Lower leg skin (tissue), 4 donors: Measurements from ENCODE around the gene C9orf50. TPM values are rescaled to one million over a fixed set of nuclear protein-coding genes. Genes with fewer than 3 reads are reported as not detected.
A peak's percentile ranks its signal among the peaks of the same experiment; 100 is the strongest.
"Not testable (repeated sequence)": the region's sequence is repeated elsewhere in the genome, so short reads cannot be mapped to it uniquely, and the experiment has no call there.

ENCODE experiments used
- DNase-seq, 2 donors: peaks; one replicate each; pipeline ENCODE4 v3.0.0-alpha.2; 2019; ENCODE audit warnings: low spot score in 2 of 2
- H3K4me3 ChIP-seq: fragments of 200-600 bp; sonication (generic); 2 replicates; pipeline ENCODE4 v1.5.1; 2017; ENCODE audit warnings: mild to moderate bottlenecking, low read depth; ENCODE audit not compliant: poor library complexity, severe bottlenecking
- POLR2A ChIP-seq, 2 donors: fragments of 450-650 bp; IDR thresholded peaks; one replicate each; pipeline ENCODE4 v1.6.1; 2016 to 2017; ENCODE audit warnings: antibody characterized with exemption in 2 of 2, mild to moderate bottlenecking in 1 of 2, moderate library complexity in 1 of 2
- WGBS, 2 donors: methylation state at CpG; one replicate each; pipeline ENCODE4 v1.1.5; 2018; 5-methylcytosine and 5-hydroxymethylcytosine counted together
- intact Hi-C: fragments of 100-400 bp; cut with DNase I; formaldehyde crosslinking; loops from one replicate; pipeline ENCODE4 v1.15.0; 2023; ENCODE audit warnings: low total_unique reads
- total RNA-seq, 4 donors: library from RNA; depleted of rRNA; stranded (reverse); fragments of >200 nt; gene quantifications; one replicate each; pipeline ENCODE4 v1.1.0, GENCODE V29; 2016
- TF ChIP-seq, protein P1 (sequence below), 3 donors: fragments of 450-650 bp; IDR thresholded peaks; one replicate each; pipeline ENCODE4 v1.5.1; 2016; ENCODE audit warnings: antibody characterized with exemption in 3 of 3, mild to moderate bottlenecking in 3 of 3, moderate library complexity in 2 of 3

Gene C9orf50
- total RNA-seq, 4 donors from 2014 or later: not detected

DNA sequence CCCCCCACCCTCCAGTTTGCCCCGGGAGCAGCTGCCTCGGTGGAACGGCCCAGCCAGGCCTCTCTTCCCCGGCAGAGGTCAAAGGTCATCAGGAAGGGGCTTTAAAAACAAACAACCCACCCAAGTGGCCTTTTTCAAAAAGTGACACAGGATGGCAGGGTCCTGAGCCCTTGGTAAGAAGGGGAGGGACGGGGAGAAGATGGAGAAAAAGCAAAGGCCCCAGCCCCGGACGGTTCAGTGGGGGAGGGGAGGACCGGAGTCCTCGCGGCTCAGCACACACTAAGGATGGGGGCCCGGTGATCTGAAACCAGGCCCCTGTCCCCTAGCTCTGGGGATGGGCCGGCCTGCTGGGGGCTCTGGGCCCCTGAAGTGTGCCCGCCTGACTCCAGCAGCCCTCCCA lies 45.7 kb upstream of the C9orf50 start:
- WGBS, 2 donors: 25 to 32% methylated on average over 13 of the region's 13 CpGs
- TF ChIP-seq, protein P1, sequence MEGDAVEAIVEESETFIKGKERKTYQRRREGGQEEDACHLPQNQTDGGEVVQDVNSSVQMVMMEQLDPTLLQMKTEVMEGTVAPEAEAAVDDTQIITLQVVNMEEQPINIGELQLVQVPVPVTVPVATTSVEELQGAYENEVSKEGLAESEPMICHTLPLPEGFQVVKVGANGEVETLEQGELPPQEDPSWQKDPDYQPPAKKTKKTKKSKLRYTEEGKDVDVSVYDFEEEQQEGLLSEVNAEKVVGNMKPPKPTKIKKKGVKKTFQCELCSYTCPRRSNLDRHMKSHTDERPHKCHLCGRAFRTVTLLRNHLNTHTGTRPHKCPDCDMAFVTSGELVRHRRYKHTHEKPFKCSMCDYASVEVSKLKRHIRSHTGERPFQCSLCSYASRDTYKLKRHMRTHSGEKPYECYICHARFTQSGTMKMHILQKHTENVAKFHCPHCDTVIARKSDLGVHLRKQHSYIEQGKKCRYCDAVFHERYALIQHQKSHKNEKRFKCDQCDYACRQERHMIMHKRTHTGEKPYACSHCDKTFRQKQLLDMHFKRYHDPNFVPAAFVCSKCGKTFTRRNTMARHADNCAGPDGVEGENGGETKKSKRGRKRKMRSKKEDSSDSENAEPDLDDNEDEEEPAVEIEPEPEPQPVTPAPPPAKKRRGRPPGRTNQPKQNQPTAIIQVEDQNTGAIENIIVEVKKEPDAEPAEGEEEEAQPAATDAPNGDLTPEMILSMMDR (IDR thresholded peaks at IDR 0.05): no peak
- TF ChIP-seq POLR2A (IDR thresholded peaks at IDR 0.05): no peak
- H3K4me3 ChIP-seq: no peak overlapping the region
- intact Hi-C loops: no loop called here
- DNase-seq: no peak

DNA sequence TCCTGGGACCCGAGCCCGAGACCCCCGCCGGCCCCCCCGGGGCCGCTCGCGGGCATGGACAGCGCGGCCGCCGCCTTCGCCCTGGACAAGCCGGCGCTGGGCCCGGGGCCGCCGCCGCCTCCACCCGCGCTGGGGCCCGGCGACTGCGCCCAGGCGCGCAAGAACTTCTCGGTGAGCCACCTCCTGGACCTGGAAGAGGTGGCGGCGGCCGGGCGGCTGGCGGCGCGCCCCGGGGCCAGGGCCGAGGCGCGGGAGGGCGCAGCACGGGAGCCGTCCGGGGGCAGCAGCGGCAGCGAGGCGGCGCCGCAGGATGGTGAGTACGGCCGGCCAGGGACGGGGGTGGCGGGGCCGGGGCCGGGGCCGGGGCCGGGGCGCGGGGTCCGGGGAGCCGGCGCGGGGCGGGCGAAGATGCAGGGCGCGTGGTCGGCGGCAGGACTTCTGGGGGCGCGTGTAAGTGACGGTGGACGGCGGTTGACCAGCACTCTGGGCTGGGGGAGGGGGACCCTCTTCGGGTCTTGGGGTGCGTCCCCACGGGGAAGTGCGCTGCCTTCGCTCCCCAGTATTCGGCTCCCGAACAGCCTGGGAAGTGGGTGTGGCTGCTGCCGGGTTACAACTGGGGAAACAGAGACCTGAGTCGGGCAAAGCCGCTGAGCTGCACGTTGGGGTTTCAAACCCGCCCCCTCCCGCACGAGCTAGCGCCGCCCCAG lies 45.1 kb upstream of the C9orf50 start:
- H3K4me3 ChIP-seq: peak overlapping the region; percentile 17
- 2% methylated on average over 69 of the region's 88 CpGs; no CpG with 5 or more reads in 1 of the 2 donors for WGBS, 2 donors
- intact Hi-C loops: no loop called here
- no peak for TF ChIP-seq POLR2A (IDR thresholded peaks at IDR 0.05)
- TF ChIP-seq, protein P1 (IDR thresholded peaks at IDR 0.05): no peak
- peak in 1 of 2 donors; percentile 89 for DNase-seq

DNA sequence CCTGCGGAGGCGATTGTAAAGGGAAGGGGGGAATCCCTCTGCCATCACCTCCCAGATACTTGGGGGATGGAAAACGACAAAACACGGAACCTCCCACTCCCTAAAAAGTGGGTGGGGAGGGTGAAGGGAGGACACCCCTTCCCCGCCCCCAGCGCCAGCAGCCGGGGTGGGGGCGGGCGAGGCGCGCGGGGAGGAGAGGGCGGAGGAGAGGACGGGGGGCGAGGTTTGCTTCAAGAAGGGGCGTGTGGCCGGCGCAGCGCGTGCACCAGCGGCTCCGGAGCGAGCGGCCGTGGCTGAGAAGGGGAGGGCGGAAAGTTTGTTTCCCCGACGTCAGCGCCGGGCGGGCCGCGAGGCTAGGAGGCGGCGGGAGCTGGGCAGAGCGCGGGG lies 44.5 kb upstream of the C9orf50 start, which contains the start of gene PRRX2:
Gene PRRX2 (plus strand): TSS at position 259 of the 387 bp plus-strand sequence. CDS start 221 bp downstream, outside the sequence.
- H3K4me3 ChIP-seq: peak within 1 kb of the TSS; percentile 17
- intact Hi-C loops: no loop called here
- TF ChIP-seq, protein P1 (IDR thresholded peaks at IDR 0.05): no peak
- no peak for TF ChIP-seq POLR2A (IDR thresholded peaks at IDR 0.05)
- peak; percentile 48 to 93 for DNase-seq
- 1% methylated on average over 23 to 35 of the region's 37 CpGs for WGBS, 2 donors

DNA sequence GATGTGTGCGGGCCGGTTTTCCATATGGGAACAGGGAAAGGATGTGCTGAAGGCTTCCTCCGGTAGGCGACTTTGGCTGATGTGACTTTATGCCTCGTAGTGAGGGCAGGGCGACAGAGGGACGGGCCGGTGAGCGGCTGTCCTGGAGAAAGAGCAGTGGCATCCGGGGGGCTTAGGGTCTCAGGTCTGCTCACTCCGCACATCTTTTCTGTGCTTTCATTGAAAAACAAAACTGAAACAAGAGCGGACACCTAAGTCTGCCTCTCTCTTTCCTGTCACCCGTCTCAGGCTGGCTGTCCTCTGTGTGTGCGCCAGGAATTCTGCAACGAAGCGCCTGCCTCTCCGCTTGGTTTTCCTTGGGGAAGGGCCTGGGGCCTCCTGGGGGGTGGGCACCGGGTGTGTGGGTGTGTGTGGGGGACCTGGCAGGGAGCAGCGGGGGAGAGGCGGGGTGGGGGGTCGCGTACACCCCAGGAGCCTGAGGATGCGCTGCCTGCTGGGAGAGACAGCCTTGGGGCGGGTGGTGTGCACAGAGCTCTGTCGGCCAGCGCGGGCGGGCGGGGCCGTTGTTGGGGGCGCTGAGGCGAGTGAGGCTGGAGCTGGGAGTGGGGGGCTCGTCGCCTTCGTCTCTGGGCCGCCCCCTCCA lies 44.0 kb upstream of the C9orf50 start:
- peak in 1 of 2 donors; percentile 91 for DNase-seq
- TF ChIP-seq, protein P1 (IDR thresholded peaks at IDR 0.05): no peak
- no peak for TF ChIP-seq POLR2A (IDR thresholded peaks at IDR 0.05)
- intact Hi-C loops: no loop called here
- H3K4me3 ChIP-seq: peak overlapping the region; percentile 17
- 15 to 18% methylated on average over 29 to 32 of the region's 36 CpGs for WGBS, 2 donors

DNA sequence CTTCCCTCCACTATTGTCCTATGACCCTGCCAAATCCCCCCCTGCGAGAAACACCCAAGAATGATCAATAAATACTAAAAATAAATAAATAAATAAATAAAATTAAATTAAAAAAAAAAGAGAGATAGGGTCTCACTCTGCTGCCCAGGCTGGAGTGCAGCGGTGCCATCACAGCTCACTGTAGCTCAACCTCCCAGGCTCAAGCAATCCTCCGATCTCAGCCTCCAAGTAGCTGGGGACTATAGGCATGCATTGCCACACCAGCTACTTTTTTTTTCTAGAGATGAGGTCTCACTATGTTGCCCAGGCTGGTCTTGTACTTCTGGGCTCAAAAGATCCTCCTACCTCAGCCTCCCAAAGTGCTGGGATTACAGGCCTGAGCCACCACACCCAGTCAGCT lies 41.3 kb upstream of the C9orf50 start:
- 73 to 81% methylated on average over 3 of the region's 3 CpGs for WGBS, 2 donors
- DNase-seq, H3K4me3 ChIP-seq, intact Hi-C loops: not testable (repeated sequence)

- TF ChIP-seq POLR2A (IDR thresholded peaks at IDR 0.05): no peak
- TF ChIP-seq, protein P1 (IDR thresholded peaks at IDR 0.05): no peak
- DNase-seq: no peak
- 52 to 65% methylated on average over 2 of the region's 2 CpGs for WGBS, 2 donors
- no peak overlapping the region for H3K4me3 ChIP-seq
- intact Hi-C loops: no loop called here
These were observed 40.1 kb upstream of the C9orf50 start for GRCh38 chr9:129661029-129661428.
